Central memory CD8-positive, alpha-beta T cell (primary cell): Measurements from ENCODE around the gene UMPS.

Experiments used
- ATAC-seq: fragments of 150-1000 bp; cut with Tn5 transposase; replicated peaks from 2 replicates; pipeline ENCODE4 v1.10.0; 2022; ENCODE audit warnings: mild to moderate bottlenecking, moderate FRiP score, moderate number of reproducible peaks; ENCODE audit not compliant: poor library complexity, severe bottlenecking; ENCODE audit errors: extremely low read depth
- DNase-seq, 2 donors: peaks; one replicate each; pipeline ENCODE4 v3.0.0; 2021; ENCODE audit warnings: low spot score in 2 of 2
- H3K27ac Mint-ChIP-seq: one replicate; pipeline ENCODE4 v1.8.0; 2022; ENCODE audit warnings: low read depth, mild to moderate bottlenecking, moderate library complexity, mixed read lengths
- H3K27me3 Mint-ChIP-seq: one replicate; pipeline ENCODE4 v1.8.0; 2022; ENCODE audit warnings: mixed read lengths
- H3K36me3 Mint-ChIP-seq: one replicate; pipeline ENCODE4 v1.8.0; 2022; ENCODE audit warnings: mild to moderate bottlenecking, moderate library complexity, mixed read lengths; ENCODE audit not compliant: insufficient read depth
- H3K4me1 Mint-ChIP-seq: one replicate; pipeline ENCODE4 v1.8.0; 2022; ENCODE audit warnings: mixed read lengths
- H3K4me3 Mint-ChIP-seq: one replicate; pipeline ENCODE4 v1.8.0; 2022; ENCODE audit warnings: mild to moderate bottlenecking, moderate library complexity, mixed read lengths
- H3K9me3 Mint-ChIP-seq: one replicate; pipeline ENCODE4 v1.8.0; 2022; ENCODE audit warnings: mixed read lengths

The UMPS gene

GRCh38 chr3:124791639-124792151 lies 61.4 kb downstream of the UMPS start:
- Mint-ChIP-seq H3K36me3 (no peaks in the 10 kb centered on the region), H3K27ac (no peak overlapping the region), H3K9me3 (no peaks in the 10 kb centered on the region), H3K27me3 (no peaks in the 10 kb centered on the region), H3K4me3 (no peak overlapping the region), H3K4me1 (no peaks in the 10 kb centered on the region)
- no peak for DNase-seq
- ATAC-seq, result no peak

GRCh38 chr3:124792341-124793040 lies 62.2 kb downstream of the UMPS start:
- no peaks in the 10 kb centered on the region for H3K4me1 Mint-ChIP-seq
- DNase-seq (no peak), ATAC-seq (no peak)
- no peaks in the 10 kb centered on the region for H3K36me3 Mint-ChIP-seq
- no peaks in the 10 kb centered on the region for H3K9me3 Mint-ChIP-seq
- H3K4me3 Mint-ChIP-seq, result no peak overlapping the region
- no peak overlapping the region for H3K27ac Mint-ChIP-seq
- H3K27me3 Mint-ChIP-seq, result no peaks in the 10 kb centered on the region

GRCh38 chr3:124793054-124793739 lies 62.9 kb downstream of the UMPS start:
- Mint-ChIP-seq H3K4me3 (no peak overlapping the region), H3K27ac (no peak overlapping the region), H3K4me1 (no peaks in the 10 kb centered on the region), H3K9me3 (no peaks in the 10 kb centered on the region), H3K36me3 (no peaks in the 10 kb centered on the region), H3K27me3 (no peaks in the 10 kb centered on the region)
- DNase-seq (no peak), ATAC-seq (no peak)

GRCh38 chr3:124796477-124796876 lies 66.2 kb downstream of the UMPS start:
- Mint-ChIP-seq H3K27me3 (peaks cover 4% of the 10 kb centered on the region), H3K36me3 (peaks cover 2% of the 10 kb centered on the region), H3K27ac (no peak overlapping the region), H3K4me1 (no peaks in the 10 kb centered on the region), H3K9me3 (no peaks in the 10 kb centered on the region), H3K4me3 (no peak overlapping the region)
- ATAC-seq (no peak), DNase-seq (no peak)

GRCh38 chr3:124797426-124797945 lies 67.2 kb downstream of the UMPS start:
- H3K36me3 Mint-ChIP-seq, result peaks cover 3% of the 10 kb centered on the region

More at GRCh38 chr3:124797426-124797945, 67.2 kb downstream of the UMPS start:
- DNase-seq (no peak), ATAC-seq (no peak)
- no peak overlapping the region for H3K4me3 Mint-ChIP-seq
- H3K27ac Mint-ChIP-seq, result no peak overlapping the region
- H3K4me1 Mint-ChIP-seq, result no peaks in the 10 kb centered on the region
- H3K9me3 Mint-ChIP-seq, result no peaks in the 10 kb centered on the region
- H3K27me3 Mint-ChIP-seq, result peaks cover 12% of the 10 kb centered on the region
